HEK293T (cell line): ENCODE measurements around the gene RYR1.

Experiments
- SUZ12 ChIP-seq: fragments of 450-650 bp; IDR thresholded peaks from 2 replicates; pipeline ENCODE4 v1.6.1; 2016; ENCODE audit warnings: mild to moderate bottlenecking
- TARDBP ChIP-seq: fragments of 450-650 bp; IDR thresholded peaks from 2 replicates; pipeline ENCODE4 v1.6.1; 2016

DNA sequence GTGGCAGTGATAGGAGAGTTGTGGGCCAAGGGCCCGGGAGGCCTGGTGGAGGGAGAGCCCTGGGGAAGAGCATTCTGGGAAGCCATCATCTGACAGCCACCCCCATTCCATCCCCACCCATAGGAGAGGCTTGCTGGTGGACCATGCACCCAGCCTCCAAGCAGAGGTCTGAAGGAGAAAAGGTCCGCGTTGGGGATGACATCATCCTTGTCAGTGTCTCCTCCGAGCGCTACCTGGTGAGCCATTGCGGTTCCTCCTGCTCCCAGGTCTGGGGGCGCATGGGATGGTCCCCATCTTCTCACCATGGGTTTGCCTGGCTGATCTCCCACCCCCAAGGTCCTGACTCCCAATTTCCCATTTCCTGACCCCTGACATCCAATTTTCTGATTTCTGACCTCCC is 10.5 kb downstream of the RYR1 start:
- TF ChIP-seq TARDBP (no peak), SUZ12 (no peak)
